Gastroesophageal sphincter (tissue), 3 donors: ENCODE data around the gene TBC1D10A.

ENCODE experiments used
- CTCF ChIP-seq, 4 experiments: fragments of 200-600 bp in 2 of 4; fragments of 450-650 bp in 2 of 4; sonication (generic) in 1 of 4; IDR thresholded peaks; one replicate each; pipeline ENCODE4 v1.5.1; 2017 to 2019; ENCODE audit warnings: antibody characterized with exemption in 4 of 4, mild to moderate bottlenecking in 2 of 4, moderate library complexity in 2 of 4
- EP300 ChIP-seq: sonication (generic); formaldehyde crosslinking; IDR thresholded peaks from one replicate; pipeline ENCODE4 v1.6.1; 2017; ENCODE audit warnings: antibody characterized with exemption, mild to moderate bottlenecking
- POLR2A ChIP-seq, 2 donors: fragments of 450-650 bp; IDR thresholded peaks; one replicate each; pipeline ENCODE4 v1.6.1; 2017; ENCODE audit warnings: antibody characterized with exemption in 2 of 2, mild to moderate bottlenecking in 2 of 2, moderate library complexity in 1 of 2
- POLR2AphosphoS5 ChIP-seq: sonication (generic); formaldehyde crosslinking; IDR thresholded peaks from one replicate; pipeline ENCODE4 v1.6.1; 2017; ENCODE audit warnings: antibody characterized with exemption

- TF ChIP-seq EP300 = no peak
- no peak for TF ChIP-seq POLR2A (IDR thresholded peaks at IDR 0.05)
- no peak for TF ChIP-seq CTCF (IDR thresholded peaks at IDR 0.05)
- no peak for TF ChIP-seq POLR2AphosphoS5
Measured at GRCh38 chr22:30313527-30314363, 13.0 kb downstream of the TBC1D10A start.
